WI38 (cell line): ENCODE measurements around the gene CREB3L1.

Source experiments
- H3K4me3 ChIP-seq: 2 replicates; pipeline ENCODE4 v1.5.1; 2011; ENCODE audit warnings: low read depth, mild to moderate bottlenecking, control low read depth, low read length
- CTCF ChIP-seq: IDR thresholded peaks from 2 replicates; pipeline ENCODE4 v1.5.1; 2012; ENCODE audit warnings: low read depth, mild to moderate bottlenecking, control low read depth, low read length

CREB3L1 gene

GRCh38 chr11:46367244-46367915 lies 89.9 kb downstream of the CREB3L1 start:
- peak; percentile 56 for TF ChIP-seq CTCF
- no peak overlapping the region for H3K4me3 ChIP-seq

- TF ChIP-seq CTCF, result no peak
- H3K4me3 ChIP-seq, result no peak overlapping the region
Observed at GRCh38 chr11:46367916-46368267, 90.4 kb downstream of the CREB3L1 start.

- H3K4me3 ChIP-seq, result no peak overlapping the region
- TF ChIP-seq CTCF, result peak; percentile 98
Observed at GRCh38 chr11:46369458-46370152, 92.1 kb downstream of the CREB3L1 start.

GRCh38 chr11:46370253-46370652 lies 92.8 kb downstream of the CREB3L1 start:
- no peak overlapping the region for H3K4me3 ChIP-seq
- TF ChIP-seq CTCF, result no peak
